ENCODE data around the gene CRYGD.

CRYGD gene

DNA sequence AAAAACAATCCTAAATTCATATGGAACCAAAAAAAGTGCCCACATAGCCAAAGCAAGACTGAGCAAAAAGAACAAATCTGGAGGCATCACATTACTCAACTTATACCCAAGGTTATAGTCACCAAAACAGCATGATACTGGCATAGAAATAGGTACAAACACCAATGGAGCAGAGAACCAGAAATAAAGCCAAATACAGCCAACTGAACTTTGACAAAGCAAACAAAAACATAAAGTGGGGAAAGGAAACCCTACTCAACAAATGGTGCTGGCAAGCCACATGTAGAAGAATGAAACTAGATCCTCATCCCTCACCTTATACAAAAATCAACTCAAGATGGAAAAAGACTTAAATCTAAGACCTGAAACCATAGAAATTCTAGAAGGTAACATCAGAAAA, 40.5 kb downstream of the CRYGD start:
- Histone ChIP-seq H3K36me3 (ENCODE audit: control insufficient read depth in 1 of 2, insufficient read depth in 2 of 2, low read length in 2 of 2) (no peaks in the 10 kb centered on the region), H3K27ac (ENCODE audit: low read depth, low read length) (no peak overlapping the region), H2AFZ (ENCODE audit: insufficient read depth, low read length, poor library complexity) (no peak overlapping the region), H2AK5ac (ENCODE audit: low read length) (no peak overlapping the region), H3K27me3 (ENCODE audit: insufficient read depth, low read length) (no peaks in the 10 kb centered on the region), H3K4me2 (ENCODE audit: low read length) (no peak overlapping the region), H4K91ac (ENCODE audit: low read depth, low read length) (no peak overlapping the region), H3K9me3 (ENCODE audit: insufficient read depth, low read depth, low read length) (no peaks in the 10 kb centered on the region), H2BK120ac (ENCODE audit: insufficient read depth, low read length, poor library complexity) (no peak overlapping the region), H3K79me1 (ENCODE audit: low read length) (no peaks in the 10 kb centered on the region), H2BK12ac (ENCODE audit: low read length) (no peak overlapping the region), H4K8ac (ENCODE audit: low read depth, low read length) (no peak overlapping the region), H3K4me3 (ENCODE audit: low read depth, low read length) (no peak overlapping the region), H3K4me1 (ENCODE audit: control insufficient read depth in 1 of 2, insufficient read depth in 2 of 2, low read length in 2 of 2) (no peaks in the 10 kb centered on the region), H3K9ac (ENCODE audit: low read length) (no peak overlapping the region), H3K14ac (ENCODE audit: low read length) (no peak overlapping the region), H4K12ac (ENCODE audit: low read depth, low read length) (no peak overlapping the region), H3K18ac (ENCODE audit: low read length) (no peak overlapping the region), H2BK5ac (ENCODE audit: low read depth, low read length, poor library complexity) (no peak overlapping the region), H3K79me2 (ENCODE audit: control insufficient read depth, insufficient read depth, low read length, poor library complexity) (no peaks in the 10 kb centered on the region), H3K4ac (ENCODE audit: low read depth, low read length) (no peak overlapping the region), H3K23ac (ENCODE audit: low read length) (no peak overlapping the region)
- DNase-seq, result no peak

- no peak overlapping the region for H3K4me3 ChIP-seq (ENCODE audit: low read depth, low read length)
- H2AK5ac ChIP-seq (ENCODE audit: low read length), result no peak overlapping the region
- no peak overlapping the region for H3K27ac ChIP-seq (ENCODE audit: low read depth, low read length)
- H3K79me2 ChIP-seq (ENCODE audit: control insufficient read depth, insufficient read depth, low read length, poor library complexity), result no peaks in the 10 kb centered on the region
- no peak overlapping the region for H4K8ac ChIP-seq (ENCODE audit: low read depth, low read length)
- no peak overlapping the region for H4K91ac ChIP-seq (ENCODE audit: low read depth, low read length)
- WGBS (ENCODE audit: extremely low coverage, insufficient coverage, insufficient read length), result no CpG with 5 or more reads among the region's 2 CpGs
- H2BK120ac ChIP-seq (ENCODE audit: insufficient read depth, low read length, poor library complexity), result no peak overlapping the region
- no peak overlapping the region for H3K9ac ChIP-seq (ENCODE audit: low read length)
- H4K12ac ChIP-seq (ENCODE audit: low read depth, low read length), result no peak overlapping the region
- no peak overlapping the region for H2AFZ ChIP-seq (ENCODE audit: insufficient read depth, low read length, poor library complexity)
- no peaks in the 10 kb centered on the region for H3K27me3 ChIP-seq (ENCODE audit: insufficient read depth, low read length)
- no peak overlapping the region for H3K23ac ChIP-seq (ENCODE audit: low read length)
- no peak overlapping the region for H3K4me2 ChIP-seq (ENCODE audit: low read length)
- no peaks in the 10 kb centered on the region for H3K4me1 ChIP-seq (ENCODE audit: control insufficient read depth in 1 of 2, insufficient read depth in 2 of 2, low read length in 2 of 2)
- H2BK5ac ChIP-seq (ENCODE audit: low read depth, low read length, poor library complexity), result no peak overlapping the region
- H3K79me1 ChIP-seq (ENCODE audit: low read length), result no peaks in the 10 kb centered on the region
- no peak overlapping the region for H2BK12ac ChIP-seq (ENCODE audit: low read length)
- H3K9me3 ChIP-seq (ENCODE audit: insufficient read depth, low read depth, low read length), result no peaks in the 10 kb centered on the region
- no peak overlapping the region for H3K4ac ChIP-seq (ENCODE audit: low read depth, low read length)
- DNase-seq, result no peak
- no peak overlapping the region for H3K14ac ChIP-seq (ENCODE audit: low read length)
- H3K18ac ChIP-seq (ENCODE audit: low read length), result no peak overlapping the region
- H3K36me3 ChIP-seq (ENCODE audit: control insufficient read depth in 1 of 2, insufficient read depth in 2 of 2, low read length in 2 of 2), result no peaks in the 10 kb centered on the region
Observed at GRCh38 chr2:208077276-208077675, 47.0 kb downstream of the CRYGD start.

- no peaks in the 10 kb centered on the region for H3K9me3 ChIP-seq (ENCODE audit: insufficient read depth, low read depth, low read length)
- no peak overlapping the region for H2BK120ac ChIP-seq (ENCODE audit: insufficient read depth, low read length, poor library complexity)
- H2AFZ ChIP-seq (ENCODE audit: insufficient read depth, low read length, poor library complexity), result no peak overlapping the region
- no peak overlapping the region for H4K12ac ChIP-seq (ENCODE audit: low read depth, low read length)
- H3K18ac ChIP-seq (ENCODE audit: low read length), result no peak overlapping the region
- WGBS (ENCODE audit: extremely low coverage, insufficient coverage, insufficient read length), result no CpG with 5 or more reads among the region's 9 CpGs
- no peak overlapping the region for H4K91ac ChIP-seq (ENCODE audit: low read depth, low read length)
- no peaks in the 10 kb centered on the region for H3K36me3 ChIP-seq (ENCODE audit: control insufficient read depth in 1 of 2, insufficient read depth in 2 of 2, low read length in 2 of 2)
- no peaks in the 10 kb centered on the region for H3K79me1 ChIP-seq (ENCODE audit: low read length)
- DNase-seq, result peak in 1 of 2 donors; percentile 34
- no peaks in the 10 kb centered on the region for H3K27me3 ChIP-seq (ENCODE audit: insufficient read depth, low read length)
- H3K14ac ChIP-seq (ENCODE audit: low read length), result no peak overlapping the region
- no peak overlapping the region for H3K27ac ChIP-seq (ENCODE audit: low read depth, low read length)
- no peaks in the 10 kb centered on the region for H3K79me2 ChIP-seq (ENCODE audit: control insufficient read depth, insufficient read depth, low read length, poor library complexity)
- H2BK12ac ChIP-seq (ENCODE audit: low read length), result no peak overlapping the region
- H3K4me1 ChIP-seq (ENCODE audit: control insufficient read depth in 1 of 2, insufficient read depth in 2 of 2, low read length in 2 of 2), result no peaks in the 10 kb centered on the region
- H3K23ac ChIP-seq (ENCODE audit: low read length), result no peak overlapping the region
- no peak overlapping the region for H3K9ac ChIP-seq (ENCODE audit: low read length)
- no peak overlapping the region for H3K4me2 ChIP-seq (ENCODE audit: low read length)
- H2BK5ac ChIP-seq (ENCODE audit: low read depth, low read length, poor library complexity), result no peak overlapping the region
- no peak overlapping the region for H3K4ac ChIP-seq (ENCODE audit: low read depth, low read length)
- no peak overlapping the region for H2AK5ac ChIP-seq (ENCODE audit: low read length)
- no peak overlapping the region for H3K4me3 ChIP-seq (ENCODE audit: low read depth, low read length)
- no peak overlapping the region for H4K8ac ChIP-seq (ENCODE audit: low read depth, low read length)
Observed at GRCh38 chr2:208074610-208075356, 49.5 kb downstream of the CRYGD start.

DNA sequence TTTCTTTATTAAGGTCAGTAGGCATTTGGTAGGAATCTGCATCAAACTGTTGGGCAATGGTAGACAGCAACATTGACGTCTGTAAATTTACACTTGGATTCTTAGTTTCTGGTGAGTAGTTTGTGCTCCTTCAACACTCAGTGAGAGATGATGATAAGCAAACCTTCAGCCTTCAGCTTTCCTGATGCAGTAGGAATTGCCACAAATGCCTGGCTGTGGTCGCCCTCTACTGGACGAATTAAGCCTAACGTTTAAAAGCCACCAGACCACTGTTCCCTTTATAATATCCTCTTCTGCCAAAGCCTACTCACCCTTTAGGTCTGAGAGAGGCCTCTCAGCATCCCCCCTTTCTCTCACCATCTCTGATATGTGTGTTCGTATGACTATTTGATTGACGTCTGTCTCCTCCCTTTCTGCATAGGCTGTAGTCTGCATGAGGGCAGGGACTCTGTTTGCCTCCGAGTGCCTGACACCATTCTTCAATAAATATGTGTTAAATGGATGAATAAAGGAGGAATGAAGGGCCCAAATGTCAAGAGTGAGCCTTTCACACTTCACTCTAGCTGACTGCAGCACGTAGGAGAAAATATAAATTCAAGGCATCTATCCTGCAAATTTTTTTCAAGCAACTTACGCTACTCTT, 52.0 kb downstream of the CRYGD start:
- no peaks in the 10 kb centered on the region for H3K4me1 ChIP-seq (ENCODE audit: control insufficient read depth in 1 of 2, insufficient read depth in 2 of 2, low read length in 2 of 2)
- H3K27me3 ChIP-seq (ENCODE audit: insufficient read depth, low read length), result no peaks in the 10 kb centered on the region
- no peaks in the 10 kb centered on the region for H3K79me2 ChIP-seq (ENCODE audit: control insufficient read depth, insufficient read depth, low read length, poor library complexity)
- H3K18ac ChIP-seq (ENCODE audit: low read length), result no peak overlapping the region
- no peaks in the 10 kb centered on the region for H3K79me1 ChIP-seq (ENCODE audit: low read length)
- H2AK5ac ChIP-seq (ENCODE audit: low read length), result no peak overlapping the region
- H3K4me2 ChIP-seq (ENCODE audit: low read length), result no peak overlapping the region
- H3K36me3 ChIP-seq (ENCODE audit: control insufficient read depth in 1 of 2, insufficient read depth in 2 of 2, low read length in 2 of 2), result no peaks in the 10 kb centered on the region
- no CpG with 5 or more reads among the region's 9 CpGs for whole genome bisulfite sequencing (ENCODE audit: extremely low coverage, insufficient coverage, insufficient read length)
- no peak overlapping the region for H3K9ac ChIP-seq (ENCODE audit: low read length)
- H2BK5ac ChIP-seq (ENCODE audit: low read depth, low read length, poor library complexity), result no peak overlapping the region
- H3K4me3 ChIP-seq (ENCODE audit: low read depth, low read length), result no peak overlapping the region
- H3K23ac ChIP-seq (ENCODE audit: low read length), result no peak overlapping the region
- no peak overlapping the region for H3K14ac ChIP-seq (ENCODE audit: low read length)
- H2BK12ac ChIP-seq (ENCODE audit: low read length), result no peak overlapping the region
- H4K8ac ChIP-seq (ENCODE audit: low read depth, low read length), result no peak overlapping the region
- no peak overlapping the region for H3K4ac ChIP-seq (ENCODE audit: low read depth, low read length)
- H4K12ac ChIP-seq (ENCODE audit: low read depth, low read length), result no peak overlapping the region
- H2AFZ ChIP-seq (ENCODE audit: insufficient read depth, low read length, poor library complexity), result no peak overlapping the region
- H3K27ac ChIP-seq (ENCODE audit: low read depth, low read length), result no peak overlapping the region
- DNase-seq, result peak; percentile 29 to 80
- H4K91ac ChIP-seq (ENCODE audit: low read depth, low read length), result no peak overlapping the region
- no peaks in the 10 kb centered on the region for H3K9me3 ChIP-seq (ENCODE audit: insufficient read depth, low read depth, low read length)
- H2BK120ac ChIP-seq (ENCODE audit: insufficient read depth, low read length, poor library complexity), result no peak overlapping the region

Data from trophoblast cell (in vitro differentiated cells and primary cell).